ENCODE measurements around the gene MC5R.

Gene MC5R

DNA sequence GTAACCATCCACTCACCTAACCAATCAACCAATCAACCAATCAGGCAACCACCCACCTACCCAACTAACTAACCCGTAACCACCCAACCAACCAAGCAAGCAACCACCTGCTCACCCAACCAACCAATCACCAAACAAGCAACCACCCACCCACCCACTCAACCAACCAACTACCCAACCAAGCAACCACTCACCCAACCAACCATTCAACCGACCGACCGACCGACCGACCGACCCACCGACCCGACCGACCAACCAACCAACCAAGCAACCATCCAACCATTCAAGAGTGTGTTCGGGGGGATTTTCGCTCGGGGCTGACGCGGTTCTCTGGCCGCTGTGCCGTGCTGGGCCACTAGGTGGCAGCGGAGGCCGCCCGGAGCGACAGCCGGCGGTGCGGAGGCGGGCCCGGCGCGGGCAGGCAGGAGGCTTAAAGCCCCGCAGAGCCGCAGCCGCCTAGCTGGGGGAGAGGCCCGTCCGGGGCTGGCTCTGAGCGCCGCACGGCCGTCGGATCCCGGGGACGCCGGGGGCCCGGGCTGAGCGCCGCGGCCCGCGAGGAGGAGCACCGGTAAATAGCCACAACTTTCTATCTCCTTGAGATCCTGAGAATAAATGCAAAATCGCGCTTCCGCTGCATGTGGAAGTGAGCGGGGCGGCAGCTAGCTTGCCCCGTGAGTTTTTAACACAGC, at the start of gene MC5R:
Gene MC5R, plus strand, starts transcription at position 443 of the 689 bp plus-strand sequence. CDS start 1,617 bp downstream, outside the sequence.
- H3K4me3 Mint-ChIP-seq: peak within 1 kb of the TSS; percentile 11
- no peaks in the 10 kb centered on the region for H3K9me3 Mint-ChIP-seq
- peaks cover 31% of the 10 kb centered on the region for H3K27me3 Mint-ChIP-seq
- no peak within 1 kb of the TSS for H3K27ac Mint-ChIP-seq
- no peaks in the 10 kb centered on the region for H3K4me1 Mint-ChIP-seq (ENCODE audit: low read depth)
- no peaks in the 10 kb centered on the region for H3K36me3 Mint-ChIP-seq (ENCODE audit: low read depth)
- intact Hi-C loops (cut with micrococcal nuclease): loop anchor here (1.0 to 10.0 kb wide), 2 partner anchors 263 to 591 kb away; no protein-coding TSS in a partner anchor

DNA sequence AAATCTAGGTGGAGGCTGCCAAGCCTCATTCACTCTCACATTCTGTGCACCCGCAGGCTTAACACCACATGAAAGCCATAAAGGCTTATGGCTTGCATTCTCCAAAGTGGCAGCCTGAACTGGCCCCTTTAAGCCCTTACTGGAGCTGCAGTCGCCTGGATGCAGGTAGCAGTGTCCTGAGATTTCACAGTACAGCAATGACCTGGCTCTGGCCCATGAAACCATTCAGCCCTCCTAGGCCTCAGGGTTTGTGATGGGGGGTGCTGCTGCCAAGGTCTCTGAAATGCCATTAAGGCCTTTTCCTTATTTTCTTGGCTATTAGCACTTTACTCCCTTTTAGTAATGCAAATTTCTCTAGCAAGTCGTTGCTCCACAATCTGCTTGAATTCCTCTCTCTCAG, 48.9 kb upstream of the MC5R start:
- no peaks in the 10 kb centered on the region for H3K36me3 Mint-ChIP-seq (ENCODE audit: low read depth)
- H3K27me3 Mint-ChIP-seq: peaks cover 5% of the 10 kb centered on the region
- intact Hi-C loops (cut with micrococcal nuclease): no loop called here
- H3K4me3 Mint-ChIP-seq: no peak overlapping the region
- H3K9me3 Mint-ChIP-seq: peaks cover 9% of the 10 kb centered on the region
- no peaks in the 10 kb centered on the region for H3K4me1 Mint-ChIP-seq (ENCODE audit: low read depth)
- no peak overlapping the region for H3K27ac Mint-ChIP-seq

DNA sequence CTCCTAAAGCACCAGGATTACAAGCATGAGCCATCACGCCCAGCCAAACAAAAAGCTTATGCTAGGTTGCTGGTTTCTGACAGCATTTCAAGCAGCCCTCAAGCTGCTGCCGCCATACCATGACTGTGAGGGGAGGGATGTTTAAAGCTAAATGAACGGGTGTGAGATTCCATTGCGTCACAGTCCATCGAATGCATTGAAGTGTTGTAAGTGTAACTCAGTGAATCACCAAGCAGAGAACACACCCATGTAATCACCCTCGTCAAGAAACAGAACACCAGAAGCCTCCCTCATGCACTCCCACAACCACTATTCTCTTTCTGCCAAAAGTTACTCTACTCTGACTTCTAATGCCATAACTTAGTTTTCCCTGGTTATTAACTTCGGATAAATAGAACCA, 32.8 kb upstream of the MC5R start:
- intact Hi-C loops (cut with micrococcal nuclease): no loop called here
- no peaks in the 10 kb centered on the region for H3K9me3 Mint-ChIP-seq
- no peaks in the 10 kb centered on the region for H3K4me1 Mint-ChIP-seq (ENCODE audit: low read depth)
- no peaks in the 10 kb centered on the region for H3K36me3 Mint-ChIP-seq (ENCODE audit: low read depth)
- H3K27ac Mint-ChIP-seq: no peak overlapping the region
- H3K4me3 Mint-ChIP-seq: no peak overlapping the region
- peaks cover 14% of the 10 kb centered on the region for H3K27me3 Mint-ChIP-seq

DNA sequence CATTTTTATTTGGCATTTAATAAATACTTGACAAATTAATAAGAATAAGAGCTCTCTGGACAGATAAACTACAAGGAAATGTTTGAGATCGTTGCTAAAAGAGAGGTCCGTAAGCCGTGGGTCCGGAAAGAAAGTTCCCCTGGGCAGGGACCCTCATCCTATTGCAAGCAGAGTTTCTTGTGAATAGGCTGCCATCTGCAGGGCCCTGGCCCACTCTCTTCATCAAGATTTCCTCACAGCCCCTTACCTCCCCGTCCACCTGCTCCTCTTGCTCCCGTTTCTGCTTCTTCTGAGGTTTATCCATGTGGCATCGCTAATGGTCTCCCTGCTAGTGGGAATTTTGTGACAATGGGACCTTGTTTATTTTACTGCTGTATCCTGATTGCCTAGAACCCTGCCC, 30.1 kb upstream of the MC5R start:
- H3K4me3 Mint-ChIP-seq: no peak overlapping the region
- H3K27me3 Mint-ChIP-seq: peaks cover 20% of the 10 kb centered on the region
- intact Hi-C loops (cut with micrococcal nuclease): no loop called here
- H3K9me3 Mint-ChIP-seq: no peaks in the 10 kb centered on the region
- H3K27ac Mint-ChIP-seq: no peak overlapping the region
- H3K36me3 Mint-ChIP-seq (ENCODE audit: low read depth): no peaks in the 10 kb centered on the region
- H3K4me1 Mint-ChIP-seq (ENCODE audit: low read depth): no peaks in the 10 kb centered on the region

DNA sequence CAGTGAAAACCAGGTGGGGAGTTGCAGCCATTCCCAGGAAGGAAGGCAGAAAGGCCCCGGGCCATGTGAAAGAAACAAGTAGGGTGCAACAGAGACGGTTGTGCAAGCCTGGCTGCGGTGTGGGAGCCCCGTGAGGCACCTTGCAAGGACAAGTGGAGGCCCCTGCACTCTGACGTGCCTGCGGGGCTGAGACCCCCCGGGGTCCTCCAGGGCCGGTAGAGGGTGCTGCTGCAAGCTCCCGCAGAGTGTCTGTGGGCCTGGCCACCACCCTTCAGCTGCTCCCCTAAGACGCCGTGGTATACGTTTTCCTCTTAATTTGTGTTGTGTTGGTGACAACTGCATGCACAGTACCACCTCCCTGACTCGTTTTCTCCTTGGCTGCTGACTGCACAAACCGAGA, 27.4 kb upstream of the MC5R start:
- Mint-ChIP-seq H3K27me3 (peaks cover 37% of the 10 kb centered on the region), H3K36me3 (ENCODE audit: low read depth) (no peaks in the 10 kb centered on the region)
- intact Hi-C loops (cut with micrococcal nuclease): no loop called here

DNA sequence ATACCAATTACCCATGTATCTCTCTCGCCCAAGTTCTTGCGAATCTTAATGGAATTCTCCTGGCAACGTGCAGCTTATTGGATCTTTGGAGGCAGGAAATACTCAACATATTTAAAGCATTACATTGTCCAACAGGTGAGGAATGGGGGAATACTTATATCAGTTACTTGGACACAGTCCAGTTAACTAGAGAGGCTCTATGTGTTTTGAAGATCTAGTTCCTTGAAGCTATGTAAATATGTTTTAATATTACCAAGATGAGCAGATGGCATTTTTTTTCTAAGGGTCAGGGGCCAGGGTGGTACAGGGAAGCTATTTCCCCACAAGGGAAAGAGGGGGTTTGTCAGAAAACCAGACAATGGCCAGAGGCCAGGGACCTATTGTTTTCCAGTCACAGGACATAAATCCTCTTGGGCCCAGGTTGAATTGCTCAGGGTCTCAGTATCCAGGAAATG, 26.8 kb upstream of the MC5R start:
- Mint-ChIP-seq H3K27ac (no peak overlapping the region), H3K36me3 (ENCODE audit: low read depth) (no peaks in the 10 kb centered on the region), H3K9me3 (no peaks in the 10 kb centered on the region), H3K4me3 (no peak overlapping the region), H3K4me1 (ENCODE audit: low read depth) (peaks cover 11% of the 10 kb centered on the region), H3K27me3 (peaks cover 40% of the 10 kb centered on the region)
- intact Hi-C loops (cut with micrococcal nuclease): no loop called here

More for the DNA sequence above, 27.4 kb upstream of the MC5R start:
- Mint-ChIP-seq H3K4me3 (no peak overlapping the region), H3K4me1 (ENCODE audit: low read depth) (peaks cover 11% of the 10 kb centered on the region), H3K27ac (no peak overlapping the region), H3K9me3 (no peaks in the 10 kb centered on the region)

DNA sequence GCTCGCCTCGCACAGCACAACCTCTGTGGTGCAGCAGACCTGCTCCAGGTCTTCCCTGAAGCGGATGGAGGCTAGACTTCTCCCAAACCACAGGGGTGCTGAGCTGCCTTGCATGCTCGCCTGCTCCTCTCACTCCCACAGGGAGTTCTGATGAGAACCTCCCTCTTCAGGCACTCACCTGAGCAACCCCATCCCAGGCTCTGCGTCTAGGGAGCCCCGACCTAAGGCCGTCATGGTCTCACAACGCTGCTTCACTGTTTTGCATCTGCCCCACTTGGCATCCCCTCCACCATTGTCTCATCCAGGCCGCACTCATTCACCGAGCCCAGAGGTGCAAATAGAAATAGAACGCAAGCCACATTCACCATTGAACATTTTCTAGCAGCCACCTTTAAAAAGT, 24.6 kb upstream of the MC5R start:
- H3K27me3 Mint-ChIP-seq: peaks cover 54% of the 10 kb centered on the region

DNA sequence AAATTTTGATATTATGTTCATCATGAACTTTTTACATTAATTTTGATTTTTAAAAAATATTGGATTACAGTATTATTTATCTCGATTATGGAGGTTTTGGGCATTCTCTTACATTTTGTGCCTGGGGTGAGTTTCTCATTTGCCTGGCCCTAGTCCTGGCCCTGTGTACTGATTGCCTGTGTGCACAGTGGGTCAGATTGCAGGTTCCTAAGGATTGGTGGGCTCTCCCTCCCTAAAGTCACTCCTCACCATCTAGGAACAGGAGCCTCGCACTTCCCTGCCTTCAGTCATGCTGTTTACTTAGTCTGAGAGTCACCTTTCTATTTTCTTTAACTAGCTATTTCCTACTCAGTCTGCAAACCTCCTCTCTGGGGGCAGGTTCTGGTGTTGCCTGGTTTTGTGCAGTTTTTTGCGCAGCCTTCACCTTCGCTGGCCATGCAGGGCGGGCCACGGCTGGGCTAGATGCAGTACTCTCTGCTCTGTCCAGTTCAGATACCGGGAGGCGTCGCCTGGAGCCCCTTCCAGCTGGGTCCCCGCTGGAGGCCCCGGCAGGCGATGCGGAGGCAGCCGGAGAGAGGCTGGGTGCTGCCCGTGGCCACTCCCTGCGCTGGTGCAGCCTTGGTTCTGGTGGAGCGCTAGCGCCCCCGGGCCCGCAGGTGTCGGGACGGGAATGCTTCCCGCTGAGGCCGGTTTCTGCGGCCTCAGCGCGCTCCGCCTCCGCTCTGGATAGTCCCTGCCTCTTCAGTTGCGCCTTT, 23.3 kb upstream of the MC5R start:
- H3K27me3 Mint-ChIP-seq: peaks cover 62% of the 10 kb centered on the region
- H3K27ac Mint-ChIP-seq: no peak overlapping the region
- peaks cover 11% of the 10 kb centered on the region for H3K4me1 Mint-ChIP-seq (ENCODE audit: low read depth)
- H3K9me3 Mint-ChIP-seq: no peaks in the 10 kb centered on the region
- H3K4me3 Mint-ChIP-seq: peak overlapping the region; percentile 48
- intact Hi-C loops (cut with micrococcal nuclease): no loop called here
- H3K36me3 Mint-ChIP-seq (ENCODE audit: low read depth): no peaks in the 10 kb centered on the region

More for the DNA sequence above, 24.6 kb upstream of the MC5R start:
- intact Hi-C loops (cut with micrococcal nuclease): no loop called here
- Mint-ChIP-seq H3K27ac (no peak overlapping the region), H3K9me3 (no peaks in the 10 kb centered on the region), H3K4me1 (ENCODE audit: low read depth) (peaks cover 11% of the 10 kb centered on the region), H3K4me3 (no peak overlapping the region), H3K36me3 (ENCODE audit: low read depth) (no peaks in the 10 kb centered on the region)

DNA sequence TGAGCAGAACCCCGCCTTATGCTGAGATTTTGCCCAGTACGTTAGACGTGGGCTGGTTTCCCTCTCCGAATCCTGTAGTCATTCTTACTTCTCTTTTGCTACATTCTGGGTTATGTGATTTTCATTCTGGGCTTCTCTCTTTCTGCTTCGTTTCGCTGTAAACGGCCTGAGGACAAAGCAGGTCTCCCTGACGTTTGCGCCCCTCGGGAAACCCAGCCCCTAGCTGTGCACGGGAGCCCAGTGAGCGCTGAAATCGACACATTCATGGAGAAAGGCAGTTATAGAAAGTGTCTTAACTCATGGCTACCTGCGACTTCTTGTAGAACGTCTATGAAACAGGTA, 22.7 kb upstream of the MC5R start:
- Mint-ChIP-seq H3K4me3 (peak overlapping the region; percentile 48), H3K4me1 (ENCODE audit: low read depth) (peaks cover 11% of the 10 kb centered on the region), H3K36me3 (ENCODE audit: low read depth) (no peaks in the 10 kb centered on the region), H3K27me3 (peaks cover 66% of the 10 kb centered on the region), H3K27ac (no peak overlapping the region), H3K9me3 (no peaks in the 10 kb centered on the region)
- intact Hi-C loops (cut with micrococcal nuclease): no loop called here

DNA sequence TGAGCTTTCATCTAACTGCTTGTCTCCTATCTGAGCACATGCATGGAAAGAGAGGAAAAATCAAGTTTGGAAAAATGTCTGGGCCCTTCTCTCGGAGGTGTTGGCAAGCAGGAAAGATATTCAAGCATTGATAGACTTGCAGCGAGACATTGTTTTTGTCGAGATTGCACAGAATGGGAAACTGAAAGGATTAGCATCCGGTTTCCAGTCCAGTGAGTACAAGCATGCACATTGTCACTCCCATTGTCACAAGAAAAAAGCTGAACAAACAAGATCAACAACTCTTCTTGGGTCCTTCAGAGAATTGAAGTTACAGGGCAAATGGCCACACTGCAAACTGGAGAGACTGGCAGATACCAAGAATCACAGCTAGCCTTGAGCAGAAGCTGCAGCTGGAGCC, 19.6 kb upstream of the MC5R start:
- Mint-ChIP-seq H3K27me3 (peaks cover 53% of the 10 kb centered on the region), H3K4me1 (ENCODE audit: low read depth) (peaks cover 11% of the 10 kb centered on the region), H3K4me3 (no peak overlapping the region), H3K36me3 (ENCODE audit: low read depth) (no peaks in the 10 kb centered on the region), H3K9me3 (no peaks in the 10 kb centered on the region), H3K27ac (no peak overlapping the region)
- intact Hi-C loops (cut with micrococcal nuclease): no loop called here

DNA sequence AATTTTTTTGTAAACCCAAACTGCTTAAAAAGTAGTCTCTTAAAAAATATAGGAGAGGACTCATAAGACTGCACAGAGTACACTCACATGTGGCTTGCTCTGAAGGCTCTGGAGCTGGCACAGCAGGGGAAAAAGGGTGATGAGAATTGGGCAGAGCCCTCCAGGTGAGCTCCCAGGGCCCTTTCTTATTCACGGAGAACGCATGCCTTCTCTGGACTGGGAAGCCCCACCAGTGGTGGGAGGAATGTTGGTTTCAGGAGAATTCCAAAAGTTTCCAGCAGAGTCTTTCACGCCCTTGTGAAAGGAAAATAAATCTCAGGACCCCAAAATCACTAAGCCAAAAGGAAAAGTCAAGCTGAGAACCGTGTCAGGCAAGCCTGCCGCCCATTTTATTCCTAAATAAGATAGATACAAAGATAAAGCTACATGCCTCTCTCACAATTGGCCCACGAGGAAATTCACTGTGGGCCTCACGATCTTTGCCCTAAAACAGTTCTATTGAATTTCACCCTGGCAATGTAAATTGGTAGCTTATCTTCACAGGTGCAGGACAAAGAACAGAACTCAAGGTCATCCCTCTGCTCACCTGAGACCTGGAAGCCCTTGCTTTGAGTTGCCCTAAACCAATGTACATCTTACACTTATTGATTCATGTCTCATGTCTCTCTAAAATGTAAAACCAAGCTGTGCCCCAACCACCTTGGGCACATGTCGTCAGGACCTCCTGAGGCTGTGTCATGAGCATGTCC, 15.5 kb upstream of the MC5R start:
- Mint-ChIP-seq H3K9me3 (no peaks in the 10 kb centered on the region), H3K4me3 (no peak overlapping the region), H3K27me3 (peaks cover 28% of the 10 kb centered on the region), H3K4me1 (ENCODE audit: low read depth) (no peaks in the 10 kb centered on the region), H3K27ac (no peak overlapping the region), H3K36me3 (ENCODE audit: low read depth) (no peaks in the 10 kb centered on the region)
- intact Hi-C loops (cut with micrococcal nuclease): no loop called here

DNA sequence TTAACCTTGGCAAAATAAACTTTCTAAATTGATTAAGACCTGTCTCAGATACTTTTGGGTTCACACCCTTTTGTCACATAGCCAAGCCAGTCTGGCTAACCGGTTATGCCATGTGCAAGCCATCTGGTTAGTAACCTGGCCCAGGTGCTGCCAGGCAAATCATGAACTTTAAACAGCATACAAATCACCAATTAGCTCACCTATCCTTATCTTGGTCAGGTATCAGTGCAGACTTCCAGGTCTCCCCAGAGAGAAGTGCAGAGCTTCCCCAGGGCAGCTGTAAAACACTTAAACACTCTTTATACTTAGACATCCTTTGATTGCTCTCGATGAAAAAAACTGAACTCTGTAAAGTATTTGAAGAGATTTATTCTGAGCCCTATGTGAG, 14.9 kb upstream of the MC5R start:
- intact Hi-C loops (cut with micrococcal nuclease): no loop called here

DNA sequence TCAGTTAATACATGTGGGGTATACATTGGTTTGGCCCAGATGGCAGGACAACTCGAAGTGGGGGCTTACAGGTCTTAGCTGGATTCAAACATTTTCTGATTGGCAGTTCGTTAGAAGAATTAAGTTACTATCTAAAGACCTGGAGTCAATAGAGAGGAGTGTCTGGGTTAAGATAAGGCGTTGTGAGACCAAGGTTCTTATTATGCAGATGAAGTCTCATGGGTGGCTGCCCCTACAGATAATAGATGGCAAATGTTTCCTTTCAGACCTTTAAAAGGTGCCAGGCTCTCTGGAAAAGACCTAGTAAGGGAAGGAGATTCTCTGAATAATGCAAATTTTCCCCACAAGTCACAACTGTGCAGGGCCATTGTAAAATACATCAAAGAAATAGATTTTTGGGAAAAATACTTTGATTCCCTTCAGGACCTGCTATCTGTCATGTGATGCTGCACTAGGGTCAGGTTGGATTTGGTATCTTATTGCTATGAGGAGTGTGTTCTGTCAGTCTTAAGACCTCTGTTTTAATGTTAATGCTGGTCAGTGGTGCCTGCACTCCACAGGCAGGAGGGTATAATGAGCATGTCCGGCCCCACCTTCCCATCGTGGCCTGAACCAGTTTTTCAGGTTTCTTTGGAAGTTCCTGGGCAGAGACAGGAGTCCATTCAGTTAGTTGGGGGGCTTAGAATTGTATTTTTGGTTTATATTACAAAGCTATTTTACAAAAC, 14.3 kb upstream of the MC5R start:
- H3K4me1 Mint-ChIP-seq (ENCODE audit: low read depth): no peaks in the 10 kb centered on the region
- intact Hi-C loops (cut with micrococcal nuclease): loop anchor here (5.0 kb wide), 1 partner anchor 257 kb away; no protein-coding TSS in a partner anchor
- peaks cover 21% of the 10 kb centered on the region for H3K27me3 Mint-ChIP-seq
- H3K36me3 Mint-ChIP-seq (ENCODE audit: low read depth): no peaks in the 10 kb centered on the region
- no peak overlapping the region for H3K27ac Mint-ChIP-seq
- no peak overlapping the region for H3K4me3 Mint-ChIP-seq
- H3K9me3 Mint-ChIP-seq: no peaks in the 10 kb centered on the region

More for the DNA sequence above, 14.9 kb upstream of the MC5R start:
- Mint-ChIP-seq H3K27ac (no peak overlapping the region), H3K4me1 (ENCODE audit: low read depth) (no peaks in the 10 kb centered on the region), H3K36me3 (ENCODE audit: low read depth) (no peaks in the 10 kb centered on the region), H3K27me3 (peaks cover 27% of the 10 kb centered on the region), H3K9me3 (no peaks in the 10 kb centered on the region), H3K4me3 (no peak overlapping the region)
